HG03378 (cell line): ENCODE data around the gene OXLD1.

Experiments used
- ATAC-seq: cut with Tn5 transposase; IDR thresholded peaks from one replicate; pipeline ENCODE4 v1.9.1; 2021; ENCODE audit warnings: mild to moderate bottlenecking, moderate library complexity; ENCODE audit not compliant: unreplicated experiment

Gene OXLD1

DNA sequence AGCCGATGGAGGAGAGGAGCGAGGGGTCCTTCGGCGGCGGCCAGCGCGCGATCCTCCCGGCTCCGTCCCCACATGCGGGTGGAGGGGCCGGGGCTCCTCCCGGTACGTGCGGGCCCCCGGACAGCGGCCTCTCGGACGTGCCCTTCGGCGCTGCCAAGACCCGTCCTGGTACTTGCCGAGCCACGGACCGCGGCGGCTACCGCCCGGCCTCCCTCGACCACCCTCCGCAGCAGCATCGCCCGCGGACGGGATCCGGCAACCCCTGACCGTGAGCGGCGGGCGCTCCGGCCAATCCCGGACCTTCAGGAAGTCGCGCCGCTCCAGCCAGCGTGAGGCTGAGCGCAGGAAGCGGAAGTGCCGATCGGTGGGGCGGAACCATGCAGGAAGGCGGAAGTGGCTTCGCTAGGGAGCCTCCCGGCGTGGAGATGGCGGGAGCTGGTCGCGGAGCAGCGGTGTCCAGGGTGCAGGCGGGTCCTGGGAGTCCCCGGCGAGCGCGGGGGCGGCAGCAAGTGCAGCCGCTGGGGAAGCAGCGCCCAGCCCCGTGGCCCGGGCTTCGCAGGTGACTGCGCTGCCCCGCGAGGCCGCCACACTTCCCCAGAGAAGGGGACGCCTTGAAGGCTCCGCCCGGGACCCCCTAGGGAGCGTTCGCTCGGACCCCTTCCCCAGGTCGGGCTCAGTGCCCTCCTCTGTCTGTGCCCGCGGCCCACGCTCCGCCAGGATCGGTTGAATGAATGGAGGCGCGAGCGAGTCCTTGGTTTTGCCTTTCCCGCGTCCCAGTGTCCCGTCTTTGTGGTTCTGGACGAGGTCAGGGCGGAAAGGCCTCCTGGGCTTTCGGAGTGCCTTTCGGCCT is at the start of gene OXLD1, which contains the start of gene CCDC137:
TSS of gene OXLD1 (minus strand) at position 264 of the 850 bp plus-strand sequence. CDS start at position 236, 28 bp downstream.
TSS of gene CCDC137 (plus strand) at position 396 of the 850 bp plus-strand sequence. CDS start at position 426, 30 bp downstream.
- peak; percentile 83 for ATAC-seq

DNA sequence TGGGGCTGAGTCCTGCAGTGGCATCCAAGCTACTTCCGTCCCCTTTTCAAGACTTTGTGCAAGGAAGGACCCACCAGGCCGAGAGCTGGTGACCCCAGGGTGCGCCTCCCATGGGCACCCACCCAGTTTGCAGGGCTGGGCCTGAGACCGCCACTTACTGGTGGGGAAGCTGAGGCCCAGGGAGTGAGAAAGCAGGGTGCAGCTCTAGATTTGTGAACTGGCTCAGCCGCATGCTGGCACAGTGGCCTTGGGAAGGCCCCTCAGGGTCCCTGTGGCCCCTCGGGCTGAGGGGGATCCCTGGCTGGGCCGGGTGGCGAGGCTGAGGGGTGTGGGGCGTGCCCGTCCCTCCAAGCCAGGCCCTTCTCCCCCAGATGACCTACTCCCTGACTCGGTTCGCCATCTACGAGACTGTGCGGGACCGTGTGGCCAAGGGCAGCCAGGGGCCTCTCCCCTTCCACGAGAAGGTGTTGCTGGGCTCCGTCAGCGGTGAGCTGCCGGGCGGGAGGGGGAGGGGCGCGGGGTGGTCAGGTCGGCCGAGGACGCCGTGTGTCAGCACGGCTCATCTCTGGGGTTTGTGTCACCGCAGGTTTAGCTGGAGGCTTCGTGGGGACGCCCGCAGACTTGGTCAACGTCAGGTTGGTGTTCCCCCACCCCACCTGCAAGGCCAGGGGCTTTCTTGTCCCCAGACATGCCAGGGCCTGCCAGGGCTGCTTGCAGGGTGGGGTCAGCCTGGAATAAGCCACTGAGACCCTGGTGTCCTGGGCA is 48.9 kb upstream of the OXLD1 start:
- no peak for ATAC-seq

DNA sequence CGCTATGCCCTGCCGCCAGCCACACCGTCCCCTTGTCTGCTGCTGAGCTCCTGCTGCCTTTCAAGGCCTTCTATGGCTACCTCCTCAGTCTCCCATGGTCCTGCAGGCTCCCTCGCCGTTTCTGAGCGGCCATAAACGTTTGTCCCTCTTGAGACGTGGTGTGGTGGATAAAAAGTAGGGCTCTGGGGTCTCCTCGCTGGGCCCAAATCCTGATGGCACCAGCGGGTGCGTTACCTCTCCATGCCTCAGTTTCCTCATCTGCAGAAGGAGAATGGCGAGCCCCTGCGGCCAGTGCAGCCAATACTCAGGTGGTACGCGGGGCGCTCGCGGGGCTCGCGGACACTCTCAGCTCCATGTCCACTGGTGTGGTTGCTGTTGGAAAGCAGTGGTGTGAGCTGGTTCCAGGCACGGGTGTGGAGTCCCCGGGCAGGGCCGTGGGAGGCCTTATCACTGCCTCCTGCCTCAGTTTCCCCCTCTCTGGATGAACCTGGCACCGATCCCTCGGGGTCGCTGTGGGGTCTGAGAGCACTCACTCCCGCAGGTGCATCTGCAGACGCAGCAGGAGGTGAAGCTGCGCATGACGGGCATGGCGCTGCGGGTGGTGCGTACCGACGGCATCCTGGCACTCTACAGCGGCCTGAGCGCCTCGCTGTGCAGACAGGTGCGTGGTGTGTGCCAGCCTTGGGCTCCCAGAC is 48.2 kb upstream of the OXLD1 start:
- no peak for ATAC-seq

DNA sequence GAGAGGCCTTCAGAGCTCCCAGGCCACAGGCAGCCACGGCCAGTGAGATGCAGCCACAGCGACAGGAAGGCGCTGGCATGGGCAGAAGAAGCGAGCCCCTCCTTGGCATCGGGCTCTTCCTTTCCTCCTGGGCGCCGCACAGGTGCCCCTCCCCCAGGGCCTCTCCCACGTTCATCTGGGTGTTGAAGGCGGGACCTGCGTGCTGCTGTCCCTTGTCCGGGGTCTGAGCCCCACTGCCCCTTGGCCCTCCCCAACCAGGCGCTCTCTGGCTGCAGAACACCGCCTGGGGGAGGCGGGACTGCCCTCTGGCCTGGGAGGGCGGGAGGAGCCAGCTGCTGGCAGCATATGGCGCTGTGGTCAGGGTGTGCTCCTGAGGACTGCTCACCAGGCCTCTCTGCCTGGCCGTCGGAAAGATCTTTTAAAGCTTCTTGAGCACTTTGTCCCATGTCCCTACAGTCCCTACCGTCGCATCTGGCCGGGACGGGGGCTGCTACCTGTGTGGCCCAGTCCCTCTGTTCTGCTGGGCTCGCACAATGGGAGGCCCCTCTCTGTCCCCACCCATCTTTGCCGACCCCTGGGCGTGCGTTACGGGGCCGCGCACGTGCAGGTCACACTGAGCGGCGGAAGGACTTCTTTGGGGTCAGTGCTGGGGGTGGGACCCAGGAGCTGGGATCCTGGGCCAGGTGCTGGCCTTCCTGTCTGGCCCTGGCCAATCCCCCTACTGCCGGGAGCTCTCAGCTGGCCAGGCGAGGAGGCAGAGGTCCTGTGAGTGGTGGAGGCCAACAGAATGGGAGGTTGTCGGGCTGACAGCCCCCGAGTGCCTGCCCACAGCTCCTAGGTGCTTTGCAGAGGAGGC is 47.4 kb upstream of the OXLD1 start:
- ATAC-seq: no peak

DNA sequence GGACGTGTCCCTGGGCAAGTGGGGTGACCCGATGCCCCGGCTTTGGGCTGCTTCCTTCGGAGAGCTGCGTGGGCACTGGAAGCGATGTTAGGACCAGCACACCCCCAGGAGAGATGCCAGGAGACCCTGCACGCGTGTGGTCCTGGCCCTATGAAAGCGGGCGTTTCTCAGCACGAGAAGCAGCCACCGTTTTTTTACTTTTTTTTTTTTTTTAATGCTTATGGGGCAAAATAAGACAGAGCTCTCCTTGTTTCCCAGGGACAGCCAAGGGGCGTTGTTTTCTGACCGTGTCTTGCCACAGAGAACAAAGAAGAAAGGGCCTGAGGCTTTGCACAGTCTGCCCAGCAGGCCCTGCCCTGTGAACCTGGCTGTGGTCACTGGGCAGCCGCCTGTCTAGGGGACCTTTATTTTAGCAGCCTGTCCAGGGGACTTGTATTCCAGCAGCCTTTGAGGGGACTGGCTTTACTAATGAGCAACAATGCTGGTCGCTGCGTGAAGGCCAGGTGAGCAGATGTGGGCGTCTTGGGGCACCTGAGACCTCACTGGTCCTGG is 46.7 kb upstream of the OXLD1 start:
- ATAC-seq: no peak

DNA sequence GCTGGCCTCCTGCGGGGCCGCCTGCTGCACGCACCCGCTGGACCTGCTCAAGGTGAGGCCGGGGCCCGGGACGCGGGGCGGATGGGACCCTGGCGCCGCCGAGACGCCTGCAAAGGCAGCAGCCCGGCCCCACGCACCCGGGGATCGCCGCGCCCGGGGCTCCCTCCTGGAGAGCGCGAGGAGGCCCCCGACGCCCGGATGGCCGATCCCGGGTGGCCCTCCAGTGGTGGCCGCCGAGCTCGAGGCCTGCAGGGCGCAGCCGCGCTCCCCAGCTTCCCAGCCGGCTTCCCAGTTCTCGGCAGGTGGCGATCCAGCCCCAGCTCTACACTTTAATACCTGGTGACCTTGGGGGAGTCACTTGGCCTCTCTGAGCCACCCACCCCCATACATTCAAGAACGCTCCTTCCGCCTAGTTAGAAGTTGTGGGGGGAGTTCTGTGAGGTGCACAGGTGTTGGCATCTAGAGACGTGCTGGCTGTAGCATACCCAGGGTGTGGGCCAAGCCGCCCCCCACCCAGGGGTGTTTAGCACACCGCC is 46.1 kb upstream of the OXLD1 start:
- ATAC-seq: no peak

DNA sequence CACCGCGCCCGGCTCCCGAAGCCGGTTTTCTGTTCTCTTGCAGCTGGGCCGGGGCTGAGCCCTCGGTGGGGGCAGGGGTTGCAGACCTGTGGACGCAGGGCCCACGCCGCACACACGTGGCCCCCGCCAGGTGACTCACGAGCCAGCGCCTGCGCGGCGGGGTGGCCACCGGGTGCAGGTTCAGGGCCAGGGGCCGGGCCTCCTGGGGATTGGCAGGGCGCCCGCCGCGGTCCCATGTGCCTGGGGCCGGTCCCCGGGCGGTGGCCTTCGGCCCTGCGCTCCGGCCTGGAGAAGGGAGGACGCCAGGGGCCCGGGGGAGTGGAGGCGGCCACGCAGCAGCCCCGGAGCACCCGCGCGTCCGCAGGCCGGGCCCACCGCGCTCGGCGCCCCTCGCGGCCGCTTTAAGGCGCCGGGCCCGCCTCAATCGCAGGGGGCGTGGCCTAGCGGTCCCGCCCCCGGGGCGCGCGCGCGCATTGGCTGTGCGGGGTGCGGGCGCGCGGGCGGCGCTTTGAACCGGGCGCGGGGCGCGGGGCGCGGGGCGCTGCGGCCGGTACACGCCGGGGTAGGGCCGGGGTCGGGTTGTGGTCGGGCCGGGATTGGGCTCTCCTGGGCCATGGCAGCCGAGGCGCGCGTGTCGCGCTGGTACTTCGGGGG is 45.5 kb upstream of the OXLD1 start, which contains the start of gene SLC25A10:
TSS of gene SLC25A10 (plus strand) at position 471 of the 654 bp plus-strand sequence. CDS start at position 614, 143 bp downstream.
- no peak for ATAC-seq

DNA sequence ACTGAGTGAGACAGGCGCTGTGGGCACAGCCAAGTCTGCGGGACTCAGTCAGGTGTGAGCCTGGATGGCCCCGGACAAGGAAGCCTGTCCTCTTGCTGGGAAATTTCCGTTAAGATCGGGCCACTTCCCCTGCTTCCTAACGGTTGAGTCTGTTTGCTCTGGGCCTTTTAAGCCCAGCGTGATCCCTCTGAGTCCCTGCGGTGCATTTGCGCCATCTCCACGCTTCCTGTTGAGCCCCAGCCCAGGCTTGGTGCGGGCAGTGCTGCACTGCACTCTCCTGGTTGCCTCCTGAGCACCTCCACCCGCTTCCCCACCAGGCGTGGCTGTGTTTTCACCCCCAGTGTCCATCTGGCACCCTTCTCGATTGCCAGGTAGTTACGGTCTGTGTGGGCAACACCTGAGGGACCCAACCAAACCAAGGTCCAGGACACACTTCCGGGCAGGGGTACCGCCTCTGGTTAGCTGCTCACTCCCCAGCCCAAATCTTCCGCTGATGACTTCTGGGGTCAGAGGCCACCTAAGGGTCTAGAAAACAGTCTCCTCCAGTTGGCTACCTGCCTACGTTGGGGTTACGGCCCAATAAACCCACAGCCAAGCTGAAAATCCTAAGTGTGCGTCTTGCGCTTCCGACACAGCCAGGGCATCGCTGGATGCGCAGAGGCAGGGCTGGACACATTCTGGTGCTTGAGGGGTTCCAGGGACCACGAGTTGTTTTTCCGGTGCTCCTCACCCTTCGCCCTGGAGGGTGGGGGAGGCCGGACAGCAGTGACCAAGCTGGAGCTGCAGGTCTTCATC is 44.3 kb upstream of the OXLD1 start:
- ATAC-seq: no peak

DNA sequence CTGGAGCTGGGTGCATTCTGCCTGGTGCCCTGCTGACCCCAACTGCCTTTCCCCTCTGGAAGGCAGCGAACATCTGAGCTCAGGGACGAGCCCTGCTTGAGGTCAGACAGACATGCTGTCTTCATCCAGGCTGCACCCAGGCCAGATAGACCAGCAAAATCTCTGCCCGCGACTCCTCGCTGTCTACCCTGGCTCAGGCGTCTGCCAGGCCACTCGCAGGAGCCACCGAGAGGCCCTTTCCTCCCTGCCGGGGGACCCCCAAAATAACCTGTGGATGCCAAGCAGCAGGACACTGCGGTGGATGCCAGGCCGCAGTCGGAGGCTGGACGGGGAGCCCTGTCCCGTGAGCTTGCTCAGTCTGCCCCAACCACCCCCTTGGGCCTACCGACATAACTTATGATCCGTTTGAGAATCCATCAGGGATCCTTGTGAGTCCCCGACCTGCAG is 42.4 kb upstream of the OXLD1 start:
- no peak for ATAC-seq

DNA sequence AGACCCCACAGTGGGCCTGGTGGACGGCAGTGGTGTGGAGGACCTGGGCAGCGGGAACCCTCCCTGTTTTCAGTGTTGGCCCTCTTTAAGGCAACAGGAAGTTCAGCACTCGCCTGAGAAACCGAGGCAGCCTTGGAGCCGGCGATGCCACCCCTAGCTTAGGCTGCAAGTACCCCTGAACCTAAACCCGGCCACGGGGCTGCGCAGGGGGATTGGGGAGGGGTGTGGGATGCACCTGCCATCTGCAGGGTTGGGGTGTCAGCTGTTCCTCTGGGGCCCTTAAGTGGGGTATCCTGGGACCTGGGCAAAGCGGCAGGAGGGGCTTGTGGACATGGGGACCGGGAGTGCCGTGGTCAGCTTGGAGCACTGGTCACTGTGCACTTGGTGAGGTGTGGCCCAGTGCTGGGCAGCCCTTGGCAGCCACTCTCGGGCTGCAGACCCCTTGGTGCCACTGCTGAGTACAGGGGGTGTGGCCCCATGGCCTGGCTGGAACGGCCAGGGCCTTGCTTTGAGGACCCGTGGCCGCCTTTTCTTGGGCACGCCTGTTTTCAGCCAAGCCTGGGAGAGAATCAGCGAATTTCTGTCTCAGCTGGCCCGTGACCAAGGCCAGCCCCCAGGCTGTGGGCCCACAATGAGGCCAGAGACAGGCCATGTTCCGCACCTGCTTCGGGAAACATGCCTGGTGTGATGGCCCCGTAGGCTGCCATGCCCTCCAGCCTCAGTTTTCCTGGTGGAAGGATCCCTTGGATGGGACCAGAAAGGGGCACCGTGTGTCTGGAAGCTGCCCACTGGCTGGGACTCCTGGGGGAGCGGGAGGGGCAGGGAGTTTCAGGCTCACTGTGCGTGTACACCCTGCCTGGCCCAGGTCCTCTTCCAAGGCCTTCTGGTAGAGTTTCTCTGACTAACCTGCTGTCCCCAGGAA is 41.6 kb upstream of the OXLD1 start:
- no peak for ATAC-seq

DNA sequence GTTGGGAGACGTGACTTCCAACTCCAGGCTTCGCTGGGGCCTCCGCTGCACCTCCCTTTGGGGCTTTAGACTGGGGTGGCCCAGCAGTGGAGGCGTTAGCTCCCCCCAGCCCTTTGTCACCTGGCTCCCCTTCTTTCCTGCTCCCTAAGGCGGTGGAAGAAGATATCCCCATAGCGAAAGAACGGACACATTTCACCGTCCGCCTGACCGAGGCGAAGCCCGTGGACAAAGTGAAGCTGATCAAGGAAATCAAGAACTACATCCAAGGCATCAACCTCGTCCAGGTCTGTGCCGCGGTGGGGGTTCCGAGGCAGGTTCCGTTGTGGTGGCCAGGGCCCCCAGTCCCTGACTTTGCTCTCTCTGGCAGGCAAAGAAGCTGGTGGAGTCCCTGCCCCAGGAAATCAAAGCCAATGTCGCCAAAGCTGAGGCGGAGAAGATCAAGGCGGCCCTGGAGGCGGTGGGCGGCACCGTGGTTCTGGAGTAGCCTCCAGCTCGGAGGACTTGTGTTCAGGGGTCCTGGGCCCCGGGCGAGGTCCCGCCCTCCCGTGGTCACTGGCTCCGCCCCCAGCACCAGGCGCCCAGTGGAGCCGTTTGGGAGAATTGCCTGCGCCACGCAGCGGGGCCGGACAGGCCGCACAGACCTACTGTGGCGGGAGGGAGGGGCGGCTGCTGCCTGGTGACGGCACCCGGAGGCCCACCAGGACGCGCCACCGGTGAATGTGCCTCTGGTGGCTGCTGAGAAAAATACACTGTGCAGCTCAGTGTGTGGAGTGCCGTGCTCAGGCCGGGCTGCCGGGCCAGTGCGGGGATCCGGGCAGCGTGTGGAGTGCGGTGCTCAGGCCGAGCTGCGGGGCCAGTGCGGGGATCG is 40.6 kb upstream of the OXLD1 start:
- ATAC-seq: no peak

DNA sequence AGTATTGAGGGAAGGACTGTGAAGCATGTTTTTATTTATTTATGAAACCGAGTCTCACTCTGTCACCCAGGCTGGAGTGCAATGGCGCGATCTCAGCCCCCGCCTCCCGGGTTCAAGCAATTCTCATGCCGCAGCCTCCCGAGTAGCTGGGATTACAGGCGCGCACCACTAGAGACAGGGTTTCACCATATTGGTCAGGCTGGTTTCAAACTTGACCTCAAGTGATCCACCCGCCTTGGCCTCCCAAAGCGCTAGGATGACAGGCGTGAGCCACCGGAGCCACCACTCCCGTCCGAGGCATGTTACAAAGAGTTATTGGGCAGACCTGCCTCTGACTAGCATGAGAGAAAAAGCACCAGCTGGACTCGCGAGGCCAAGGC is 39.8 kb upstream of the OXLD1 start:
- ATAC-seq: no peak

DNA sequence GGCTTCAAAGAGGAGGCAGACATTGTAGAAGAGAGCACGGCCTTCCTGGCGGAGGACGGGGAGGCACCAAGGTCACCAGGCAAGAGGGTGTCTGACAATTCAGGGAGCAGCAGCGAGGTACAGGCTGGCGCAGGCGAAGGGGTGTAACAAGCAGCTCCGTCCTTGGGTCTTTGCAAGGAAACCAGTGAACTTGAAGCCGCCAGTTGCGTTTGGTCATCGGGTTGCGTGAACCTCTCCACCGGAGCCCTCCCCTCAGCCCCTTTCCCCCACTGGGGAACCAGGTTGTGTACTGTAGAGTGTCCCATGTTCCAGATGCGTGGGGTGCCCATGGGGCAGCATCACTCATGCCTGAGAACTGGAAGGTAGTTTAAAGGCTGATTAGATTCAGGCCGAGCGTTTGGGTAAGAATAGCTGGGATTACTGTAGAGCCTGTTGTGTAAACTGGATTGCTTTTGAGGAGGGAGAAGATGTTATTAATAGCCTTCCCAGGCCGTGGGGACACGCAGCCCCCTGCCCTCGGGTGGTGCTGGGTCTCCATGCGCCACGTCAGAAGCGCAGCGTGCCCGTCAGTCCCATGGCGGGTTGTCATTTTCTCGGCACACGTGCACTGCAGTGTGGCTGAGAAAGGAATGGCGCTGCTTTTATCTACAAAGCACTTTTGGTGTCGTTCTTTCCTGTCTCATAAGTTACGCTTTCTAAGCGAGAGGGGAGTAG is 39.3 kb upstream of the OXLD1 start:
- no peak for ATAC-seq

DNA sequence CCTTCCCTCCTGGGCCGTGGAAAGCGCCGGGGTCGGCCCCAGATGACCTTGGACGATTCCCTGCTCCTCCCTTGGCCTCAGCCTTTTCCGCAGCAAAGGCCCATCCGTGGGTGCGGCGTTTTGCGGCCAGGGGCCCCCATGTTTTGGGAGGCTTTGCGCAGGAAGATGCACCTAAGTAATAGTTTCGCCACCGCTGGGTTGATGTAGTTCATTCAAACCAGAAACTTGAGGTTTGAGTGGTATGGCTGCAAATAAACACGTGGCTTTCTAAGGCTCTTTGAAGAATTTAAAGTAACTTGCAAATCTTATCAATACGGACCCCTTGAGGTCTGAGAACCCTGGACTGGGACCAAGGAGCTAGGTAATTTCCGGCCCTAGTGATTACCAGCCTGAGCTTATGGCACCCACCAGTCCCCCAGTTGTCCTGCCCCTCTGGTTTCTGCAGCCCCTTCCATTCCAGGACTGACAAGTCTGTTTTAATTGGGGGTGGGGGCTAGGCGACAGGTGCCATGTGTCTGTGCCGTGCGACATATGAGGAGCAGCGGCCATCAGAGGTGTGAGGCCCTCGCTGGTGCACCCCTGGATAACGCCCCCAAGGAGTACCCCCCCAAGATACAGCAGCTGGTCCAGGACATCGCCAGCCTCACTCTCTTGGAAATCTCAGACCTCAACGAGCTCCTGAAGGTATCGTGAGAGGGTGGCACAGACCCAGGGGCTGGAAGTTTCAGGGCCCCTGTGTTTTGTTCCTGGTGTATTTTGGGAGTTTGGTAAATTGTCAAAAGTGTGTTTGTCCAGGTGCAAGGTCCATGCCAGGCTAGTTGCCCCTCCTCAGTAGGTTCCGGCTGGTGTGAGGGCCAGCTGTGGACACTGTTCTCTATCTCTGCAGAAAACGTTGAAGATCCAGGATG is 37.6 kb upstream of the OXLD1 start:
- no peak for ATAC-seq
